SK-N-SH (cell line): Measurements from ENCODE around the gene SCN3B. TPM values are rescaled to one million over a fixed set of nuclear protein-coding genes. Genes with fewer than 3 reads are reported as not detected.

Experiments used
- CTCF ChIA-PET: fragments of 300-600, 350-600 bp; formaldehyde crosslinking; extraction: SDS; loops from one replicate; lab custom pipeline; 2021; lab: Yijun Ruan, JAX
- POLR2A ChIA-PET: fragments of 350-600 bp; sonication (Branson Sonifier 250); formaldehyde crosslinking; extraction: SDS; loops from one replicate; lab custom pipeline; 2020; ENCODE audit warnings: antibody characterized with exemption, inconsistent platforms; lab: Yijun Ruan, JAX
- DNase-seq: peaks from one replicate; pipeline ENCODE4 v3.0.0; 2012
- H2AFZ ChIP-seq: fragments of 200-600 bp; sonication (generic); 2 replicates; pipeline ENCODE4 v1.8.1; 2016; ENCODE audit warnings: antibody characterized with exemption, mild to moderate bottlenecking, low read depth
- H3F3A ChIP-seq: fragments of 200-600 bp; sonication (generic); replicated peaks from 2 replicates; pipeline ENCODE3; 2016; ENCODE audit warnings: antibody characterized with exemption, mild to moderate bottlenecking; ENCODE audit not compliant: insufficient read depth
- H3K27ac ChIP-seq, 2 experiments: fragments of 200-500 bp in 1 of 2; fragments of 200-600 bp in 1 of 2; sonication (Bioruptor generic) in 1 of 2; sonication (generic), shearing (Covaris generic) in 1 of 2; 2 replicates each; pipeline versions ENCODE4 v1.5.1 to v1.6.1; 2014 to 2016; ENCODE audit warnings: low read depth in 2 of 2, inconsistent platforms in 1 of 2, low read length in 1 of 2, mild to moderate bottlenecking in 1 of 2, mixed read lengths in 1 of 2
- H3K27me3 ChIP-seq: fragments of 200-600 bp; sonication (generic), shearing (Covaris generic); 2 replicates; pipeline ENCODE4 v1.6.1; 2016; ENCODE audit warnings: mixed run types; ENCODE audit not compliant: insufficient read depth
- H3K36me3 ChIP-seq, 2 experiments: fragments of 200-500 bp in 1 of 2; fragments of 200-600 bp in 1 of 2; sonication (Bioruptor generic) in 1 of 2; sonication (generic) in 1 of 2; replicated peaks in 1 of 2; 2 replicates each; pipeline versions ENCODE3 to v1.5.1; 2014 to 2016; ENCODE audit warnings: low read length in 1 of 2, mild to moderate bottlenecking in 1 of 2; ENCODE audit not compliant: insufficient read depth in 2 of 2, control insufficient read depth in 1 of 2
- H3K4me1 ChIP-seq, 2 experiments: fragments of 200-500 bp in 1 of 2; fragments of 200-600 bp in 1 of 2; sonication (Bioruptor generic) in 1 of 2; sonication (generic), shearing (Covaris generic) in 1 of 2; 2 replicates each; pipeline versions ENCODE4 v1.5.1 to v1.6.1; 2014 to 2016; ENCODE audit warnings: low read depth in 1 of 2, low read length in 1 of 2, mixed run types in 1 of 2; ENCODE audit not compliant: insufficient read depth in 2 of 2, control insufficient read depth in 1 of 2
- H3K4me2 ChIP-seq: fragments of 200-600 bp; sonication (generic), shearing (Covaris generic); 2 replicates; pipeline ENCODE4 v1.6.1; 2017; ENCODE audit warnings: mixed run types
- H3K4me3 ChIP-seq, 2 experiments: fragments of 200-500 bp in 1 of 2; fragments of 200-600 bp in 1 of 2; sonication (Bioruptor generic) in 1 of 2; sonication (generic), shearing (Covaris generic) in 1 of 2; 2 replicates each; pipeline versions ENCODE4 v1.5.1 to v1.8.1; 2014 to 2016; ENCODE audit warnings: low read depth in 2 of 2, inconsistent platforms in 1 of 2, low read length in 1 of 2, mild to moderate bottlenecking in 1 of 2, mixed read lengths in 1 of 2, moderate library complexity in 1 of 2
- H3K79me2 ChIP-seq: fragments of 200-600 bp; sonication (generic); 2 replicates; pipeline ENCODE4 v1.8.1; 2017; ENCODE audit warnings: mild to moderate bottlenecking; ENCODE audit not compliant: insufficient read depth
- H3K9ac ChIP-seq: fragments of 200-600 bp; sonication (generic); 2 replicates; pipeline ENCODE4 v1.6.1; 2017; ENCODE audit warnings: mixed run types
- H3K9me2 ChIP-seq: fragments of 200-600 bp; sonication (generic); 2 replicates; pipeline ENCODE4 v1.6.1; 2017; ENCODE audit warnings: mixed run types
- H3K9me3 ChIP-seq: fragments of 200-600 bp; sonication (generic); 2 replicates; pipeline ENCODE4 v1.6.1; 2017; ENCODE audit warnings: mixed run types, mild to moderate bottlenecking, moderate library complexity
- H4K20me1 ChIP-seq: fragments of 200-600 bp; sonication (generic); 2 replicates; pipeline ENCODE4 v1.6.1; 2017; ENCODE audit warnings: mild to moderate bottlenecking, mixed run types; ENCODE audit not compliant: insufficient read depth
- ELF1 ChIP-seq: IDR thresholded peaks from 2 replicates; pipeline ENCODE4 v1.4.0; 2012
- EP300 ChIP-seq, 2 experiments: IDR thresholded peaks; 2 replicates each; pipeline versions ENCODE4 v1.4.0 to v1.6.1; 2012; ENCODE audit warnings: borderline replicate concordance in 1 of 2, low read depth in 1 of 2, low read length in 1 of 2
- EZH2phosphoT487 ChIP-seq: fragments of 200-600 bp; sonication (generic); IDR thresholded peaks from 2 replicates; pipeline ENCODE4 v1.6.1; 2017; ENCODE audit warnings: low read depth, mixed run types, mild to moderate bottlenecking, antibody characterized with exemption, moderate library complexity, borderline replicate concordance
- FOSL2 ChIP-seq: IDR thresholded peaks from 2 replicates; pipeline ENCODE4 v1.4.0; 2012; ENCODE audit warnings: low read depth, mild to moderate bottlenecking, moderate library complexity, borderline replicate concordance
- FOXJ3 ChIP-seq: sonication (generic); formaldehyde crosslinking; IDR thresholded peaks from 2 replicates; pipeline ENCODE4 v1.5.1; 2020; ENCODE audit warnings: mild to moderate bottlenecking, missing genetic modification reagents
- GABPA ChIP-seq: IDR thresholded peaks from 2 replicates; pipeline ENCODE4 v1.4.0; 2012; ENCODE audit warnings: low read depth, mild to moderate bottlenecking
- MEF2A ChIP-seq: IDR thresholded peaks from 2 replicates; pipeline ENCODE4 v1.4.0; 2012; ENCODE audit warnings: low read depth, borderline replicate concordance
- MXI1 ChIP-seq: IDR thresholded peaks from 2 replicates; pipeline ENCODE4 v1.6.1; 2012; ENCODE audit warnings: mild to moderate bottlenecking, low read depth, low read length, improper control_type of control experiment
- POLR2AphosphoS5 ChIP-seq: IDR thresholded peaks from 2 replicates; pipeline ENCODE4 v1.6.1; 2012; ENCODE audit warnings: low read depth, low read length
- RAD21 ChIP-seq: IDR thresholded peaks from 2 replicates; pipeline ENCODE4 v1.6.1; 2012; ENCODE audit warnings: mild to moderate bottlenecking, low read length
- RCOR1 ChIP-seq: fragments of 150-350 bp; IDR thresholded peaks from 2 replicates; pipeline ENCODE4 v1.6.1; 2017; ENCODE audit warnings: antibody characterized with exemption, low read length
- RFX5 ChIP-seq: IDR thresholded peaks from 2 replicates; pipeline ENCODE4 v1.6.1; 2012; ENCODE audit warnings: mild to moderate bottlenecking, improper control_type of control experiment, low read length
- RXRA ChIP-seq: IDR thresholded peaks from 2 replicates; pipeline ENCODE4 v1.4.0; 2012; ENCODE audit warnings: low read depth, mild to moderate bottlenecking, borderline replicate concordance
- SIN3A ChIP-seq: IDR thresholded peaks from 2 replicates; pipeline ENCODE4 v1.6.1; 2012; ENCODE audit warnings: low read depth, mild to moderate bottlenecking, low read length, moderate library complexity, borderline replicate concordance
- SMC3 ChIP-seq: IDR thresholded peaks from 2 replicates; pipeline ENCODE4 v1.6.1; 2012; ENCODE audit warnings: low read depth, low read length, improper control_type of control experiment
- TCF12 ChIP-seq: IDR thresholded peaks from 2 replicates; pipeline ENCODE4 v1.4.0; 2012
- USF1 ChIP-seq: IDR thresholded peaks from 2 replicates; pipeline ENCODE4 v1.4.0; 2012; ENCODE audit warnings: low read depth, borderline replicate concordance
- WGBS: methylation state at CpG from one replicate; pipeline ENCODE4 v1.1.6; 2017; ENCODE audit warnings: low lambda C conversion rate; 5-methylcytosine and 5-hydroxymethylcytosine counted together
- polyA plus RNA-seq, 3 experiments: library from polyadenylated mRNA; depleted of rRNA; stranded (reverse); fragments of >200 nt; gene quantifications; 2 replicates each; pipeline ENCODE4 v1.2.3, GENCODE V29; 2012
- TF ChIP-seq, protein P1 (sequence below): IDR thresholded peaks from 2 replicates; pipeline ENCODE4 v1.4.0; 2012; ENCODE audit warnings: low read depth, borderline replicate concordance
- TF ChIP-seq, protein P2 (sequence below): fragments of 150-350 bp; IDR thresholded peaks from 2 replicates; pipeline ENCODE4 v1.6.1; 2016; ENCODE audit warnings: mild to moderate bottlenecking, low read depth, low read length
- TF ChIP-seq, protein P3 (sequence below): IDR thresholded peaks from 2 replicates; pipeline ENCODE4 v1.4.0; 2012; ENCODE audit warnings: low read depth

Gene SCN3B
- polyA plus RNA-seq, 1 of the 3 experiments (the other 2 are of a cell fraction), result 0.23 TPM

DNA sequence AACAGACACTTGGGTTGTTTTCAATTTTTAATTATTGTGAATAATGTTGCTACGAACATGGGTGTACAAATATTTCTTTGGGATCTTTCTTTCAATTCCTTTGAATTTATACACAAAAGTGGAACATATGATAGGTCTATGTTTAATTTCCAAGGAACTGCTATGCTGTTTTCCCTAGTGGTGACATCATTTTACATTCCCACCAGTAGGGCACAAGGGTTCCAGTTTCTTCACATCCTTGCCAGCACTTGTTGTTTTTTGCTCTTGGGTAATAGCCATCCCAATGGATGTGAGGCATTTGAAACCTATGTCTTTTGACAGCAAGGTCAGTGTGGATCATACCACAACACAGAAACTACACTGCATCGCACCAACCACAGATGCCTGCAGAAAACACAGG is 41.8 kb upstream of the SCN3B start:
- no peaks in the 10 kb centered on the region for H4K20me1 ChIP-seq
- H3K79me2 ChIP-seq, result no peaks in the 10 kb centered on the region
- POLR2A ChIA-PET, result no interaction called here
- H3K27me3 ChIP-seq, result no peaks in the 10 kb centered on the region; the same call in 1 of the 2 replicates
- H3K9me3 ChIP-seq, result no peaks in the 10 kb centered on the region
- H3K4me3 ChIP-seq, result no peak overlapping the region
- no peaks in the 10 kb centered on the region for H3K4me1 ChIP-seq
- TF ChIP-seq RCOR1 (no peak), POLR2AphosphoS5 (no peak), RFX5 (no peak), FOXJ3 (CRISPR knock-in tag) (no peak), MXI1 (no peak), USF1 (no peak), GABPA (no peak), MEF2A (no peak), SIN3A (no peak), EZH2phosphoT487 (no peak), RXRA (no peak), TCF12 (no peak), ELF1 (no peak), SMC3 (no peak), RAD21 (no peak), FOSL2 (no peak), EP300 (IDR thresholded peaks at IDR 0.05; ENCODE audit: borderline replicate concordance in 1 of 2, low read depth in 1 of 2, low read length in 1 of 2) (no peak)
- TF ChIP-seq, protein P1, sequence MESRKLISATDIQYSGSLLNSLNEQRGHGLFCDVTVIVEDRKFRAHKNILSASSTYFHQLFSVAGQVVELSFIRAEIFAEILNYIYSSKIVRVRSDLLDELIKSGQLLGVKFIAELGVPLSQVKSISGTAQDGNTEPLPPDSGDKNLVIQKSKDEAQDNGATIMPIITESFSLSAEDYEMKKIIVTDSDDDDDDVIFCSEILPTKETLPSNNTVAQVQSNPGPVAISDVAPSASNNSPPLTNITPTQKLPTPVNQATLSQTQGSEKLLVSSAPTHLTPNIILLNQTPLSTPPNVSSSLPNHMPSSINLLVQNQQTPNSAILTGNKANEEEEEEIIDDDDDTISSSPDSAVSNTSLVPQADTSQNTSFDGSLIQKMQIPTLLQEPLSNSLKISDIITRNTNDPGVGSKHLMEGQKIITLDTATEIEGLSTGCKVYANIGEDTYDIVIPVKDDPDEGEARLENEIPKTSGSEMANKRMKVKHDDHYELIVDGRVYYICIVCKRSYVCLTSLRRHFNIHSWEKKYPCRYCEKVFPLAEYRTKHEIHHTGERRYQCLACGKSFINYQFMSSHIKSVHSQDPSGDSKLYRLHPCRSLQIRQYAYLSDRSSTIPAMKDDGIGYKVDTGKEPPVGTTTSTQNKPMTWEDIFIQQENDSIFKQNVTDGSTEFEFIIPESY, result no peak
- TF ChIP-seq, protein P2, sequence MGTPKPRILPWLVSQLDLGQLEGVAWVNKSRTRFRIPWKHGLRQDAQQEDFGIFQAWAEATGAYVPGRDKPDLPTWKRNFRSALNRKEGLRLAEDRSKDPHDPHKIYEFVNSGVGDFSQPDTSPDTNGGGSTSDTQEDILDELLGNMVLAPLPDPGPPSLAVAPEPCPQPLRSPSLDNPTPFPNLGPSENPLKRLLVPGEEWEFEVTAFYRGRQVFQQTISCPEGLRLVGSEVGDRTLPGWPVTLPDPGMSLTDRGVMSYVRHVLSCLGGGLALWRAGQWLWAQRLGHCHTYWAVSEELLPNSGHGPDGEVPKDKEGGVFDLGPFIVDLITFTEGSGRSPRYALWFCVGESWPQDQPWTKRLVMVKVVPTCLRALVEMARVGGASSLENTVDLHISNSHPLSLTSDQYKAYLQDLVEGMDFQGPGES, result no peak
- TF ChIP-seq, protein P3, sequence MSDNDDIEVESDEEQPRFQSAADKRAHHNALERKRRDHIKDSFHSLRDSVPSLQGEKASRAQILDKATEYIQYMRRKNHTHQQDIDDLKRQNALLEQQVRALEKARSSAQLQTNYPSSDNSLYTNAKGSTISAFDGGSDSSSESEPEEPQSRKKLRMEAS, result no peak
- TF ChIP-seq, all 33 proteins: peak for 0
- DNase-seq, result no peak
- no peak overlapping the region for H3K4me2 ChIP-seq
- no peak overlapping the region for H3K27ac ChIP-seq
- H3F3A ChIP-seq, result no peaks in the 10 kb centered on the region
- no peak overlapping the region for H2AFZ ChIP-seq
- H3K9ac ChIP-seq, result no peak overlapping the region
- CTCF ChIA-PET, result interaction anchor here (1.6 kb wide), 1 partner anchor 12 kb away, joined by 5 read pairs; no protein-coding TSS in a partner anchor
- H3K9me2 ChIP-seq, result no peaks in the 10 kb centered on the region
- 24% methylated on average over 1 of the region's 2 CpGs for WGBS
- H3K36me3 ChIP-seq, result no peaks in the 10 kb centered on the region
